Measurements from ENCODE around the gene MRNIP.

MRNIP gene, protein sequence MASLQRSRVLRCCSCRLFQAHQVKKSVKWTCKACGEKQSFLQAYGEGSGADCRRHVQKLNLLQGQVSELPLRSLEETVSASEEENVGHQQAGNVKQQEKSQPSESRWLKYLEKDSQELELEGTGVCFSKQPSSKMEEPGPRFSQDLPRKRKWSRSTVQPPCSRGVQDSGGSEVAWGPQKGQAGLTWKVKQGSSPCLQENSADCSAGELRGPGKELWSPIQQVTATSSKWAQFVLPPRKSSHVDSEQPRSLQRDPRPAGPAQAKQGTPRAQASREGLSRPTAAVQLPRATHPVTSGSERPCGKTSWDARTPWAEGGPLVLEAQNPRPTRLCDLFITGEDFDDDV

DNA sequence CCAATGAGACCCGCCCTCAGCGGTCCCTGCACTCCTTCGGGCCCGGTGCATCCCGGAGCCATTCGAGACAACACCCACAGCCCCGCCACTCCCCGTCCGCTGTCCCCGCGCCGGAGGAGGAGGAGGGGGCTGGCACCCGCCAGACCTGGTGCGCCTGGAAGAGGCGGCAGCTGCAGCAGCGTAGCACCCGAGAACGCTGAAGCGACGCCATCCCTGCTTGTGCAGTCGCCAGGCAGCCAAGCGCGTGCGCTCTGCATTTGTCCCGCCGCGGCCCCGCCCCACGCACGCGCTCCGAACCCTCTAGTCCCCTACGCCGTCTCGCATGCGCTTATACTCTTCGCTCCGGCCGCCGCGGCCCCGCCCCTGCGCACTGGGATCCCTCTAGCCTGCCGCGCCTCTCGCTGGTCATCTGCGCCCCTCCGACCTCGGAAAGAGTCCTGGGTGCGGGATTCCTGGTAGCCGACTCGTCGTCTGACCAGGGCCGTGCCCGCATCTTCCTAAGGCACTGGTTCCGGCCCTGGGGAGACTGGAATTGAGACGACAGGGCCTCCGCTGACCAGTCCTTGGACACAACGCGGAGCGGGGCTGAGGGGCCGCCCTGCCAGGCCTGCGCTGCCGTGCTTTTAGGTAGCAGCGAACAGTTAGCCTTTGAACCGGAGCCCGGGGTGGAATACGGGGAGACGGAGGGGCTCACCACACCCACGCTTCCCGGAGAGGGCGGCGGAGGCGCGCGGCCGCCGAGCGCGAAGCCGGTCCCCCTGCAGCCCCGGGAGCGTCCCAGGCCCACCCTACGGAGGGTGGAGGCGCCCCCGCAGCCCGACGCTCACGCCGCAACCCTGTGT is at the start of gene MRNIP:
Gene MRNIP, minus strand, starts transcription at position 232 of the 842 bp plus-strand sequence. Its CDS starts 21 bp downstream, at position 211.
- DNase-seq (ENCODE audit: low spot score): peak; percentile 100

DNA sequence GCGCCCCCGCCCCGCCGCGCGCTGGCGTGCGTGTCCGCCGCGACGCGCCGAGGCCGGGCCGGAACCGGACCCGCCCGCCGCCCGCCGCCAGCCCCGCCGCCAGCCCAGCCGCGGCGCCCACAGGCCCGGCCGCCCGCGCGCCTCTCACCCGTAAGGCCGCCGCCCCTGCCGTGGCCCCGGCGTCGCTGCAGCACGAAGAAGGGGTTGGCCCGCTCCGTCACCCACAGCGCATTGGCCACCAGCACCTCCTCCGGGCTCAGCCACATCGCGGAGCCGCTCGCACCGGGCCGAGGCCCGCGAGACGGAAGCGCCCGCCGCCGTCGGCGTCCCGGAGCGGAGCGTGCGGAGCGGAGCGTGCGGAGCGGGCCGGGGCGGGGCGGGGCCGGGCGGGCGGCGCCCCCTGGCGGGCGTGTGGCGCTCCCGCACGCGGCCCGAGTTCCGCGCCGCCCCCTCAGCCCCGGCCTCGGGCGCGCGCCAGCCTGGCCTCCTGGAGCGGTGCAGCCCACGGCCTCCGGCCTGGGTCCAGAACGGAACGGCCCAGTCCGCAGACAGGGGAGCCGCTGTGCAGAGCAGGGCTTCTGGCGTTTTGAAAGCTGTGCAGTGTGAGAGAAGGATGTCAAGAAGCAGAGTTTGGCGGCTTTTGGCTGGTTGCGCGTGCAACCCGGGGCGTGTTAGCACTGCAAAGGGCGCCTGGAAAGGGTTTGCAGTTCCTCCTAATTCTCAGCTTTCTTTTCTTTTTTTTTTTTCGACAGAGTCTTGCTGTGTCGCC is 49.1 kb upstream of the MRNIP start, which contains the start of gene TBC1D9B:
Gene TBC1D9B, minus strand, starts transcription at position 342 of the 769 bp plus-strand sequence. Its CDS starts 76 bp downstream, at position 266.
- DNase-seq (ENCODE audit: low spot score): peak; percentile 85

DNA sequence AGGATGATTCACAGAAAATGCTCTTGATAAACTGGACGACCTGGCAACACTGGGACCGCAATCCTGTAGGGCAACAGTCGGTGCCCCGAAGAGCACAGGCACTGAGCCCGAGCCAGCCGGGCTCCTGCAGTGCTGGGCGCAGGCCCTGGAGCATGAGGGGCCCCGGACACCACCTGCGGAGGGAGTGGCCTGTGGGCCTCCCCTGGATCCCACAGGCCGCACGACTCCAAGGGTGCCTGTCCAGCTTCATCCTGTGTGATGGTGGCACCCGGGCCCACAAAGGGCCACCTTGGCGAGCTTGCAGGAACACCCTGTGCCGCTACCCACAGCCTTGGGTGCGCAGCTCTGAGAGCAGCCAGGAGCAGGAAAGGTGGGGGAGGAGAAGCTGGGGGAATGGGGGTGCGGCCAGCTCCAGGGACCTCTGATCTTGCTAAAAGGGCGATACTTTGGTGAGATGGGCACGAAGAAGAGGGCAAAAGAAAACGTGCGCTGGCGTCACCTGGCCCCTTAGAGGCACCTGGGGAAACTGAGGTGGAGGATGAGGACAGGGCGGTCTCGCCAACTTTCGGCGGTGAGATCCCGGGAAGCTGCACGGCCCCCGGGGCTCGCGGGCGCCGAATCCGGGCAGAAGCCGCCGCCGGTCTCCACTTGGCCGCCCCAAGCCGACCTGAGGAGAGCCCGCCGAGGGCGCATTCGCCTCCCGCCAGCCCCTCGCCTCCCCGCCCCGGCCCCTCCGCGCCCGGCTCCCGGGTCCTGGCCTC is 48.4 kb upstream of the MRNIP start:
- DNase-seq (ENCODE audit: low spot score): peak; percentile 26

DNA sequence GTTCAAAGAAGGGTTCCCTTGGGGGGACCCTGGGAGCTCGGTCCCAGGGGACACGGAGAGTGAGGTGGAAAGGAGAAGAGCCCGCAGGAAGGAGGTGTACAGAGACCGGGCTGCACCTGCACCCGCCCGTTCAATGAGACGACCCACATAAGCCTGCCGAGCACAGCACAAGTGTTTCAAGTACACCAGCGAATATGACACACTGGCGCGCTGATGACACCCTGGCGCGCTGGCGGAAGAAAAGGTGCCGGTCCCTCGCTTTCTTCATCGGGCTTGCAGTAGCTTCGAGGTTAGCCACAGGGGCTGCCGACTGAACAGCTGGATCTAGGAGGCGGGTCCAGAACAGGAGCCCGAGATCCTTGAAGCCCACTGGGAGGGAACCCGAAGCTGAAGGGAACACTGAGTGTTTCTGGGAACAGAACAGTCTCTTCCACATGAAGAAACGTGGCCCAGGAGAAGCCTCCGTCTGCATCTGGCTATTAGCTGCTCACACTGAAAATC is 47.7 kb upstream of the MRNIP start:
- no peak for DNase-seq (ENCODE audit: low spot score)

DNA sequence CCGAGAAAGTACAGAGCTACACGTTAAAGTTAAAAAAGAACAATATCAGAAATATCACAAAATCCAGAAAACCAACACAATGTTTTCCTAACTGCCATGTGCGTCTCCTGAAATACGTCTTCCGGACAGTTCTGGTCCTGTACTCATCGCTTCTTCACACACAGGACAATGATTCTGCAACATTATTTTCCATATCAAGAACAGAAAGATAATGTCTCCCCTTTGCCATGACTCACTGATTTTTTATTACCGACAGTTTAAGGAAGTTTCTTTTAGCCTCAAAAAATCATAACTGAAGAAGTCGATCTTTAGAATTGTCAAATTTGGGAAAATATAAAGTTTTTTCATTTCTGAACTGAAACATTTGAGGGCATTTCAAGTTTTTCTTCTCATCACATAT is 46.5 kb upstream of the MRNIP start:
- DNase-seq (ENCODE audit: low spot score): no peak

DNA sequence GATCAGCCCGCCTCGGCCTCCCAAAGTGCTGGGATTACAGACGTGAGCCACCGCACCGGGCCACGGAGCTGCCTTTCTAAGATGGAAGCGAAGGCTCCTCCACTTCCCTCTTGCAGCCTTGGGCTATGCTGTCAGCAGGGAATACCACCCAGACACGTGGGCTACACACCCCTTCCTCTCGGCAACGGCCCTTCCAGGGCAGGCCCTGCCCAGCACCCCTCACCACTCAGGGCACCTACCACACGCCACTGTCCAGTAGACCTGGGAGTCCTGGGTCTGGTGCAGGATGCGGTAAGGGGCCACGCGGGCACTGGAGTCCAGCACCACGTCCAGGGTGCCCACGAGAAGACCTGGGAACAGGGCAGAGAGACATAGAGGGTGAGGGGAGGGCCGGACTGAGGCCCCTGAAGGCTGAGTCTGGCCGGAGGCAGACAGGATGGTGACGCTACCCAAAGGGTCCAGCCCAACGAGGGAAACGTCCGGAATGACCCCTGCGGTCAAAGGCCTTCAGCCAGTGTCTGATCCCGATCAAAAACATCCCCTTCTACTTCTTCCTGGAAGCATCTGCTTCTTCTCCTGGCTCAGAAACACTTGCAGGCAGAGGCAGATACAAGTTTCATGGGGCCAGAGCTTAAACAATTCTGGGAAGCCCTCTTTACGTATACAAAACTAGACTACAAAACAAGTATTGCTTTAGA is 46.0 kb upstream of the MRNIP start:
- no peak for DNase-seq (ENCODE audit: low spot score)

DNA sequence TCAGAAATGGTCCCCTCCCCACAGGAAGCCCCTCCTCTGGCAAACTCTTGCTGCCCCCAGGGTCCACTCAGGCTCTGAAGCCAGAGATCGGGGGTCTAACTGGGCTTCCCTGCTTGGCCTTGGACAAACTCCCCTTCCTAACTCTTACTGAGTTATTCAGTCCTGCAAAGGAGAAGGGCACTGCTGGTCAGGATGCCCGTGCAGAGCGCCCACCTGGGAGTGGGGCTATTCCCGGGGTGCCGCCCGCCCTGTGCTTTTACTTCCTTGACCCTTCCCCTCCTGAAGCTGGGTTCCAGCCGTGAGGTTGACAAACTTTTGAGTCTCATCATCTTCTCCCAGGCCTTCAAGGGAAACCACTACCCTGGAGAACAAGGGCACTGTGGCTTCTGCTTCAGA is 44.1 kb upstream of the MRNIP start:
- no peak for DNase-seq (ENCODE audit: low spot score)

DNA sequence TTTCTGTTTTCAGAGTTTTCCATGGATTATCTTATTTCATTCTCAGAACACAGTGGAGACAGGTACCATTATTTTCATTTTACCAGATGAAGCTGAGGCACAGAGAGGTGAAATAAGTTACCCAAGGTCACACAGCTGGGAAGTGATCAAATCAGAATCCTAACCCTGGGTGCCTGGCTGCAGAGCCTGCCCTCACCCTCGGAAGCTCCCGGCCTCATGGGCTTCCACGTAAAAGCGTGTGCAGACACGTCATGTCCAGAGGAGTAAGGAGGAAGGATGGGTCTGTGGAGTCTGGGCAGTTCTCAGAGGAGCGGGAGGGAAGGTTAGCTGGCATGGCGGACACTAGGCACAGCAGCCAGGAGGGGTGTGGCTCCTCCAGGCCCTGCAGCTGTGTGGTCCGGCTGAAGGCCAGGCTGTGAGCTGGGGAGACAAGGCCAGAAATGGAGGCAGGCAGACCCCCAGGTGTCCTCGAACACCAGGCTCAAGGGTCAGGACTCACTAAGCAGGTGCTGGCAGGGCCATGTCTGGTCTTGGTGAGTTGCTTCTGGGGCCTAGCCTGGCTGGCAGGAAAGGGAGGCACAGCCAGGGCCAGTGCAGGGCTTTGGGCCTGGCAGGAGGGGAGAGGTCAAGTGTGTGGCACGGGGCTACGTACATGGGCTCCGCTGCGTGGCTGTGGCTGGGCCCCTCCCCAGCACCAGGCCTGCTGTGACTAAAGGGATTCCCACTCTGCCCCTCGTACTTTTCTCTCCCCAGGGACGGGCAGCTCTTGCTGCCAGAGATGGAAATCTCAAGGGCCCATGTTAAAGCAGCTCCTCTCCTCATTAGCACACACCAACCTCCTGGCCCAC is 43.5 kb upstream of the MRNIP start:
- no peak for DNase-seq (ENCODE audit: low spot score)

DNA sequence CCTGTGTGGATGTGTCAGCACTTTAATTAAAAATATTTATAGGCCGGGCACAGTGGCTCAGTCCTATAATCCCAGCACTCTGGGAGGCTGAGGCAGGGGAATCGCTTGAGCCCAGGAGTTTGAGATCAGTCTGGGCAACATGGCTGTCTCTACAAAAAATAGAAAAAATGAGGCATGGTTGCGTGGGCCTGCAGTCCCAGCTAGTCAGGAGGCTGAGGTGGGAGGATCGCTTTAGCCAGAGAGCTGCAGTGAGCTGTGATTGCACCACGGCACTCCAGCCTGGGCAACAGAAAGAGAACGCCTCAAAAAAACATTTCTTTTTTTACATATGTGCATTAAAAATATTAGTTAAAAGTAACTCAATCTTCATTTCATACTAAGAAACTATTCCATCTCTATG is 42.8 kb upstream of the MRNIP start:
- no peak for DNase-seq (ENCODE audit: low spot score)

DNA sequence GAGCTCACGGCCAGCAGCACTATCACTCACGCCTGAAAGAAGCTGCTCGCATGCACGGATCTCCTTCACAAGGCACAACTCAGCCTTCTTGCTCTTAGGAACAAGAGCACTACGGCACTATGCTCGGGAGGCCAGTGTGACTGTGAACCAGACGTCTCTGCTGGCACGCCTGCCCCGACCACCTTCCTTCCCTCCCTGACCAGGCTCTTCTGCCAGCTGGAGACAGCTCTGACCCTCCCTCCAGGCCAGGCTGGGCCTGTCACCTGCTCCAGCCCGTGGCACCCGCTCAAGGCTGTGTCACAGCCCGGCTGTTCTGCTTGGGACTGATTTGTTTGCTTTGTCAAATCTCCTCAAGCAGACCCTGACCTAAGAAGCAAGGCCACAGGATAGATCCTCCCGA is 42.1 kb upstream of the MRNIP start:
- DNase-seq (ENCODE audit: low spot score): no peak

DNA sequence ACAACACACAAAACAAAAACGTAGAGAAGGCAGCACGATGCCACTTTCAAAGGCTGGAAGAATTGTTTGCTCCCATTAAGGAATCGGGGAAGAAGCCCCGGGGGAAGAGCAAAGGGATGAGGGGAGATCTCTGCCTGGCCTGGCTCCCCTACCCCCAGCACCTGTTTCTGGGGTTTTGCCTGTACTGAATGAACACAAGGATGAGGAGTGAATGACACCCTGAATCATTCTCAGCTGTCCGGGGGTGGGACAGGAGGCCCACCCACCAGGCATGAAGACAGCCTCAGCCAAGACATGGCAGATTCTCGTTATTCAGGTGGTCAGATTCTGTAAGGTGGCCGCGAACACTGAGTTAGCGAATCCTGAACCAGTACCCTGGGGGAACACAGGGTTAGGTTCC is 41.6 kb upstream of the MRNIP start:
- DNase-seq (ENCODE audit: low spot score): no peak

DNA sequence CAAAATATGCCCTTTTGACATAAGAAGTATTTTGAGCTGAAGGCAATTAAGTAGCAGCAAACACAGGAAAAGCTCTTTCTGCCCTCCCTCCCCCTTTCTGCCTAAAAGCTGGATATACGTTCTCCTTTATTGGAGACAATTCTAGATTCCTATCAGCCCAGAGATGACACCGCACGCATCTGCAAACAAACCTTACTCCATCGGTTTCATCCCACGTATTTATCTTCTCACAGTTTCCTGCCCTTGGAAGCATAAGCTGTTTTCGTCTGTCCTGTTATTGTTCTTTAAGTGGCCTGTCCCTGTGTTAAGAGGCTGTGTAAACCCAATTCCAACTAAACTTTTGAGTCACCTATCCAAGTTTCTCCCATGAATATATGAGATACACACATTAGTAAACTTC is 37.2 kb upstream of the MRNIP start:
- DNase-seq (ENCODE audit: low spot score): no peak

DNA sequence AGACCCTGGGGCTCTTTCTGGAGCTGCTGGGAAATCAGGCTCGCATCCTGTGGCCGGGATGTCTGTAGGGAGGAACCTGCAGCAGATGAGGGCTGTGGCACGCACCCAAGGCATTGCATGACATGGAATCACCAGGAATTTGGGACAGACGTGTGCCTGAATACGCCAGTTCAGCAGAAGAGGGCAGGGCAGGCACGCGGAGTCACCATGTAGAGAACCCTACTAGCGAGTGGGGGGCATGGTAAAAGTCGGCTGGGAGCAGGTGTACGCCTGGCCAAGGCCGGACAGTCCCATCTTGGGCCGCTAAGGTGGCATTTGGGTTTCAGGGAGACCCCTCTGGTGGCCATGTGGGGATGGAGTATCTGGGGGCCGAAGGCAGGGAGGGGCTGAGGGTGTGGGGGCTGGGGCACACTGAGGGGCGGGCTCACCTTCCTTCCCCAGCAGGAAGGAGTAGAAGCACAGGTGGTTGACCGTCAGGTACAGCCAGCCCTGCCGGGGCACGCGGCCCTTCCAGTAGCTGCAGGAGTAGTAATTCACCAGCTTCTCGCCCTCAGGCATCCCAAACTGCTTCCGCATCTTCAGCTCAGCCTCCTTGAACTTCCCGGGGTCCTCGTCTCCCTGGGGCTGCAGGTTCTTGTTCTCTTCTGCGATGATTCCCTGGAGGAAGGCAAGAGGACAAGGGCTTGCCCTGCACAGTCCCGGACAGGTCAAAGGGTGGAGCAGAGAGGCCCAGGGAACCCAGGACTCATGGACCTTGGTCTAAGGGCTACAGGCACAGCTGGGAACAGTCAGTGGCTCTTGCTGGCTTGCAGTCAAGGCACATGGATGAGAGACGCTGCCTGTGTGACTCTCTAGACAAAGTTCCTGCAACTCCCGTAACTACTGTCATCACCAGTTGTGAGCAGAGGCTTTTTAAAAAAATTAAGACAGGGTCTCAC is 35.6 kb upstream of the MRNIP start:
- DNase-seq (ENCODE audit: low spot score): no peak

DNA sequence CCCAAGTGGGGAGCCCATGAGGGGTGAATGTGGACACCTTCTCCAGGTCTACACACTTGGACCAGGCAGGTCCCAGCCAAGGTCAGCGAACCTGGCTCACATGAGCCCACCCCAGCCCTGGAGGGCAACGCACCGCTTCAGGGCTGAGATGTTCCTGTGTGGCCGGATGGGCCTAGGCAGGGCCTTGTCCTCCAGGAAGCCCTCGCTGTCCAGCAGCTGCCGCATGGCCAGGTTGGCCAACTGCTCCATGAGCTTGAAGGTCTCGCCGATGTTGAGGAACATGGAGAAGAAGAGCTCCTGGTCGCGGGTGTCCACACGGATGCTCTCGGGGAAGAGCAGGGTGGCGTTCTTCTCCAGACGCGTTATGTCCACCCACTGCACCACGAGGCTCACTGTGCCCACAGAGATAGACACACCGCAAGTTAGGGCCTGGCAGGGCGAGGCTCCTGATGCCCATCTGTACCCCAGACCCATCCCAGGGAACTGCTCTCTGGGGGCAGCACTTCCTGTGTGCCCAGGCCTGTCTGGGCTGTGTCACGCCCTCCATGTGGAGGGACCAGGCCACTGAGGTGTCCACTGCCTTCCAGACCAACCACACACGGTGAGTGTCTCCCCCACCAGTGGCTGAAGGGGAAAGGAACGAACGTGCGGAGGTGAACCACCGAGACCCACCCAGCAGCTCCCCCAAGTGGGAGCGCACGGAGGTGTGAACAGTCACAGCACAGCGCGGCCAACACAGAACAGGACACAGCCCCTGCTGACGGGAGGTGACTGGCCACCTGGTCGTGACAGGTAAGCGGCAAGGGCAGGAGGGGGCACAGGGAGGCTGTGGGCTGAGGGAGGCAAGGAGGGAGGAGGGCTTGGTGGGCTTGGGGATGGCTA is 34.7 kb upstream of the MRNIP start:
- DNase-seq (ENCODE audit: low spot score): no peak

DNA sequence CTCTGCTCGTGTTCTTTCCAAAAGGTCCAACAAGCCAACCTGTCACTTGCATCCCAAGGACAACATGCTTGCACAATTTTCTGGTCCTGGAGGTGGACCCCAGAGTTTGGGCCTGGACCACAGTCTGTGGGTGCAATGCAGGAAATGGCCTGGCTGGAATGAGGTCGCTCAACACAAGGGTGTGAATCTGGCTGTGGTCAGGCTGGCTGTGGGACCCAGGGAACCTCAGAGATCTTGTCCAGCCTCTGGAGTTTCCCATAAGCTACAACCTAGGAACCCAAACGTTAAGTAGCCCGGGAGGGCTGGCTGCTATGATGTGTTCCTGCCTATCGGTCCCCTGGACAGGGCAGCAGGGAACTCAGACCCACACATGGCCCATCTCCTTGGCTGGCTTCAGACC is 33.6 kb upstream of the MRNIP start:
- no peak for DNase-seq (ENCODE audit: low spot score)

DNA sequence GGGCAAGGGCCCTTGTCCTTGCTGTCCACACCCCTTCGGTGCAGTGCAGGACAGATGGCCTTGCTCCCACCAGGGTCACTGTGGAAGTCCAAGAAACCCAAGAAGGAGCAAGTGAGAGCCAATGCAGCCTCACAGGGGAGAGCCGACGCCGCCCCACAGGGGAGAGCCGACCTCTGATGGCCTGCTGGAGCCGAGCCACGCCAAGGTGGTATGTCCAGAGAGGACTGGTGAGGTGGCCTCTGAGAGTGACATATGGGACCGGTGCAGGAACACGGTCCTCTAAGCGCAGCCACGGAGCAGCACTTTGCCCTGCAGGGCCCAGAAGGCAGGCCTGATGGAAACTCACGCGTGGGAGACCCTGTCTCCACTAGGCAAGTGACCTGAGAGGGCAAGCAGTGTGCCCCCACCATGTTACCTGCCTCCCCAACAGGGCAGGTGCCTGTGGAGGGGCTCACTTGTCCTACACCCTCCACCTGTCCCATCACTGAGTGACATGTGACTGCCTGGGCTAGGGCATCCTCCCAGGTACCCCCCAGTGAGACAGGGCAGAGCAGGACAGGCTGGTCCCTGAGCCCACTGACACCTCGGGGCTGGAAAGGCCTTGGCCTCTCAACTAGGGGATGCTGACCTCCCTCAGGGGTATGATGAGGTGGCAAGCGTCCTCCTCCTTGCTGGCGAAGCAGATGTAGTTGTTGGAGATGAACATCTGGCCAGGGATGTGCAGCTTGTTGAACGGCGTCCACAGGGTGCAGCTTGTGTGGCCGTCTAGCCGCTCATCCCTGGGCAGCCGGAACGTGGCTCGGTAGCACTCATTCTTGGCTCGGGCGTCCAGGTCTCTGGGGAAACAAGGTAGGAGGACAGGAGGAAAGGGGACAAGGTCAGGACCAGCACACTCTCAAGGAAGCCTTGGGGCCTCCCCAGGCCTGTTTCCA is 32.4 kb upstream of the MRNIP start:
- no peak for DNase-seq (ENCODE audit: low spot score)

DNA sequence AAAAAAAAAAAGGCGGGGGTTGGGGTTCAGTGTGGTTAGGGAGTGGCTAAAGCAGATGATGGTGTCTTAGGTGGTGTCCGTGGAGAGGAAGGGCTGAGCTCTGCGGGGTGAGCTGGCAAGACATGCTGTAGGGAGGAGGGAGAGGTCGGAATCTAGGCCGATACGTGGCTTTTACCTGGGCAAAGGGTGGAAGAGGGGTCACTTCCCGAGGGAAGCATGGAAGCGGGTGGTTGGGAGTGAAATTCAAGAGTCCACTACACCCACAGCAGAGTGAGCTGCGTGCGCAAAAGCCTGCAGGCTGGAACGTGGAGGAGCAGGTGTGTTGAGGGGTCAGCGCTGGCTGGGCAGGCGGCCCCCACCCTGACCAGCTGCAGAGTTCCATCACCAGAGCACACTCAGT is 31.3 kb upstream of the MRNIP start:
- no peak for DNase-seq (ENCODE audit: low spot score)
